ENCODE data around the gene MAP1LC3B. TPM values are rescaled to one million over a fixed set of nuclear protein-coding genes. Genes with fewer than 3 reads are reported as not detected.

Gene MAP1LC3B
- 10 to 100 TPM; 47.3 to 64.6 (median 52.6) TPM for polyA plus RNA-seq (ENCODE audit: insufficient read length in 10 of 10)
- long read RNA-seq, donor 1, transcript MAP1LC3B-201 (4 exons, 2,688 nt), result major isoform, 40 of 41 reads
- long read RNA-seq, donor 1, partial matches to known transcripts, result 0 of 41 reads
- long read RNA-seq, donor 1, other reads (novel, unspliced or antisense), result 0 of 41 reads
- long read RNA-seq, donor 2, transcript MAP1LC3B-201 (4 exons, 2,688 nt), result major isoform, 32 of 33 reads
- long read RNA-seq, donor 2, partial matches to known transcripts, result 0 of 33 reads
- long read RNA-seq, donor 2, other reads (novel, unspliced or antisense), result 0 of 33 reads
- long read RNA-seq, donor 3, result 0 reads
- long read RNA-seq, donor 4, transcript MAP1LC3B-201 (4 exons, 2,688 nt), result major isoform, 14 of 14 reads
- long read RNA-seq, donor 4, partial matches to known transcripts, result 0 of 14 reads
- long read RNA-seq, donor 4, other reads (novel, unspliced or antisense), result 0 of 14 reads
- long read RNA-seq, donor 5, transcript MAP1LC3B-201 (4 exons, 2,688 nt), result major isoform, 46 of 46 reads
- long read RNA-seq, donor 5, partial matches to known transcripts, result 0 of 46 reads
- long read RNA-seq, donor 5, other reads (novel, unspliced or antisense), result 0 of 46 reads
- long read RNA-seq, donor 6, transcript MAP1LC3B-201 (4 exons, 2,688 nt), result major isoform, 37 of 37 reads
- long read RNA-seq, donor 6, partial matches to known transcripts, result 0 of 37 reads
- long read RNA-seq, donor 6, other reads (novel, unspliced or antisense), result 0 of 37 reads
- long read RNA-seq, donor 7, transcript MAP1LC3B-201 (4 exons, 2,688 nt), result major isoform, 19 of 19 reads
- long read RNA-seq, donor 7, partial matches to known transcripts, result 0 of 19 reads
- long read RNA-seq, donor 7, other reads (novel, unspliced or antisense), result 0 of 19 reads
- long read RNA-seq, donor 8, transcript MAP1LC3B-201 (4 exons, 2,688 nt), result major isoform, 22 of 37 reads
- long read RNA-seq, donor 8, partial matches to known transcripts, result 15 of 37 reads
- long read RNA-seq, donor 8, other reads (novel, unspliced or antisense), result 0 of 37 reads
- long read RNA-seq, donor 9, transcript MAP1LC3B-201 (4 exons, 2,688 nt), result major isoform, 8 of 8 reads
- long read RNA-seq, donor 9, partial matches to known transcripts, result 0 of 8 reads
- long read RNA-seq, donor 9, other reads (novel, unspliced or antisense), result 0 of 8 reads

DNA sequence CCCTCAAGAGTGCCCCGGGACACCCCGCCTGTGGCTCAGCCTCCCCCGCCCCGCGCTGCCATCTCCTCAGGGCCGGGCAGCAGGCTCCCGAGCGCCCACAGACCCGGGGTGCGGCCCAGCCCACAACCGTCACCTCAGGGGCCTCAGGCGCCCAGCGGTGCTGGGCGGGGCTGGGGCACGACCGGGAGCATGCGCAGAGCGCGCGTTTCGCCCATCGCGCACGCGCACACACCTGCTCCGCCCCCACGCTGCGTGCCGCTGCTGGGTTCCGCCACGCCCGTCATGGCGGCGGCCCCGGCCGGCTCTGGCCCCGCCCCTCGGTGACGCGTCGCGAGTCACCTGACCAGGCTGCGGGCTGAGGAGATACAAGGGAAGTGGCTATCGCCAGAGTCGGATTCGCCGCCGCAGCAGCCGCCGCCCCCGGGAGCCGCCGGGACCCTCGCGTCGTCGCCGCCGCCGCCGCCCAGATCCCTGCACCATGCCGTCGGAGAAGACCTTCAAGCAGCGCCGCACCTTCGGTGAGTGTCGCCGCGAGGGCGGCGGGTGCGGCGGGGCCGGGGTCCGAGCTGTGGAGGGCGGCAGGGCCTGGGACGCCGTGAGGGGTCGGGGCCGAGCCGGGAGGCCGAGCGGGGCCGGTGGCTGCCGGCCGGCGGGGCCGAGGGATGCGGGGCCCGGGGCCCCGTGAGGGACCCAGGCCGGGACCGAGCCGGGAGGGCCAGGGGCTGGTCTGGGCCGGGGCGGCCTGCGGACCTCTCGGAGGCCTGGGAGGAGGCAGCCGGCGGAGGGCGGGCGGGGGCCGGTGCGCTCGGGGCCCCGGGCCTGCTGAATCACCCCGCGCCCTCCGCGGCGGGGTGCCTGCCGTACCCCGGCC is at the start of gene MAP1LC3B:
MAP1LC3B (plus strand) TSS at position 387 of the 871 bp plus-strand sequence; CDS start at position 479, 92 bp downstream.
- DNase-seq, result peak; percentile 97 to 99 (median 98)

GRCh38 chr16:87342504-87342903 is 49.6 kb upstream of the MAP1LC3B start:
- no peak for DNase-seq

DNA sequence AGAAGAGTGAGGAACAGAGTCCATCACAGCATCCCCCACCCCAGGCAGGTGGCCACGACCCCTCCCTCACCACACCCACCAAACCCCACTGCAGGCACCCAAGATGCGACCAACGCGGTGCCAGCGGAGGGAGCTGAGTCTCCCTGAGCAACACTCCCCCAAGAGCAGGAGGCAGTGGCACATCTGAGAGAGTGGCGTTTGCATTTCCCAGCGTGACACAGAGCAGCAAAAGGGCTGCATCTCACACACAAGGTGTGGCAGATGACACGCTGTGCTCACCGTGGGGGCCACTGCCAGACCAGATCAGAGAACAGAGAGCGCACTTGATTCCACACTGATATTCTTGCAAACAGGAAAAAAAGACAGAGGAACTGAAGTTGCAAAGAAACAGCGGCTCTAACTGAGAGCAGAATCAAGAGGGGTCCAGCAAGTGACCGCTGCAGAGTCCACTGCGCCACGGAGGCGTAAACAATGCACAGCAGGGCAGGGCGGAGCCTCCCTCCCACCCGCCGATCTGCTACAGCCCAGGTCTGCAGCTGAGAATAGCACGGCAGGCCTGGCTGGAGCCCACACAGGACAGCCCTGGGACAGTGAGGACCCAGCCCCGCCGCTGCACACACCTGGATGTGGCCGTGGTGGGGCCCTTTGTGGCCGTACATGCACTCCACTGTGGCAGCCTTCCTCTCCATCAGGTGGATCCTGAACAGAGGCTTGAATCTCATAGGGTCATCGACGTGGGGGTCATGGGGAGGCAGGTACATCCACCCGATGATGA is 49.0 kb upstream of the MAP1LC3B start:
- DNase-seq, result no peak

GRCh38 chr16:87343753-87344050 is 48.4 kb upstream of the MAP1LC3B start:
- DNase-seq, result no peak

GRCh38 chr16:87344165-87344930 is 47.8 kb upstream of the MAP1LC3B start:
- no peak for DNase-seq

GRCh38 chr16:87344931-87345631 is 47.1 kb upstream of the MAP1LC3B start:
- DNase-seq, result no peak

DNA sequence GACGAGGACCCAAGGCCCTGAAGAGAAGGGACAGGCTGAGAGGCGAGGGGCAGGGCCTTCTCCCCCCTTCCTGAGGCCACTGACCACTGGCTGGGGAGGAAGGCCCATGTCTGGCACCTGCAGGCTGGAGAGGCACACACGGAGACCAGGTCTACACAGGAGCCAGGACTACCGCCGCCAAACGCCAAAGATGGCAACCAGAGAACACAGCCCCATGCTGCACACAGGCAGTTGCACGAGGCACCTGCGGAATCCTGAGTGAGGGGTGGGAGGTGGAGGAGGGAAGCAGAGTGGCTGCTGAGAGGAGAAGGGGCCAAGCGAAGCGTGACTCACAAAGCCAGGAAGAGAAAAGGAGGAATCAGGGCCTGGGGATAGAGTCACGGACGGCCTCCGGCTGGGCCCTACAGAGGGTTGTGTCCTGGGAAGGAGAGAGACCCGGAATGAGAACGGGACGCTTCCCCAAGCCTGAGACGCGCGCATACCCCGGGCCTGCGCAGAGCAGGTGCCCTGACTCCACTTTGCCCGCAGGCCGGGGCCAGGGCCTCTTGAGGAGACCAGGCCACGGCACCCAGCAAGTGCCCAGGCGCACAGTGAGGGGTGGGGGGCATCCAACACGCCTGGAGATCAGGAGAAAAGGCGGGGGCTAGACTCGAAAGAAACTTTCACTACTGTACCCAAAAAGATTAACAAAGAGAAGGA is 46.3 kb upstream of the MAP1LC3B start:
- DNase-seq, result no peak

DNA sequence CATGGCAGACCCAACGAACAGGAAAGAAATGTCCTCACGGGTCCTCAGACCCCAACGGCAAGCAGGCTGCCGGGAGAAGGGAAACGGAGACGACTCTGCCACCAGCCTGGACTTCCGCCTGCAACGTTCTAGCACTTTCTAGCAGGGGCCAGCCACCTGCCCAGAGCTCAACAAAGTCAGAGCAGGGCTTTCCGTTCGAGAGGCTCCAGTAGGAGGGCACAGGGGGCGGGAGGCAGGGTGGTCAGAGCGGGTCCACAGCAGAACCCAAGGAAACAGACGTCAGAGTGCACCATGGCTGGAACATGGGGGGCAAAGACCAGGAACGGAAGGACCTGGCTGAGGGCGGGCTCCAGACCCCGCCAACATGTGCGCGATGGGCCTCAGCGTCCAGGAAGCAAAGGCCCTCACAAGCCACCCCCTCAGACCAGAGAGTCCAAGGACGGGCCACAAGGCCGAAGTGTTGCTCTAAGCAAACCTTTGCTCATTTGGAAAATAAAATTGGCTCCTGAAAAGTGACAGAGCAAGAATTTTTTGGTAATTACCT is 45.5 kb upstream of the MAP1LC3B start:
- DNase-seq, result no peak

- no peak for DNase-seq
Observed at GRCh38 chr16:87347932-87348615, 44.1 kb upstream of the MAP1LC3B start.

DNA sequence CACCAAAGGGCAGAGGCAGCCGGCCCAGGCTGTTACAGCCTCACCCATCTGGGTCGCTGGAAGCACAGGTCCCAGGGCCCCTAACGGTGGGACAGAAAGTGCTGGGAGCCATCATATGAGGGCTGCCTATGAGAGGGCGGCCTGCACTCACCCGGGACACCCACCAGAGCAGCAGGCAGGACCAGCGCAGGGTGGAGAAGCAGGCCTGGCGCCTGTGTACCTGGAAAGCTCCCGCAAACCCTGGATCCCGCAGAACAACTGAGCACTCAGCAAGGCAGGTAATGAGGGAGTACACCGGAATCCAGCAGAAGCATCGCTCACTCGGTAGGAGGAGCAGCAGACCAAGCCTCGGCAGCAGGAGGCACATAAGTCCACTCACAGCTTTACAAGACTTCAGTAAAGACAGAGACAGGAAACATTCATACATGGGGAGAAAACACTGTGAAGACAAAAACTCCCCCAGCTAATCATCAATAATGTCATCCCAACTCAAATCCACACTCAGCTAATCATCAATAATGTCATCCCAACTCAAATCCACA is 43.4 kb upstream of the MAP1LC3B start:
- DNase-seq, result no peak

DNA sequence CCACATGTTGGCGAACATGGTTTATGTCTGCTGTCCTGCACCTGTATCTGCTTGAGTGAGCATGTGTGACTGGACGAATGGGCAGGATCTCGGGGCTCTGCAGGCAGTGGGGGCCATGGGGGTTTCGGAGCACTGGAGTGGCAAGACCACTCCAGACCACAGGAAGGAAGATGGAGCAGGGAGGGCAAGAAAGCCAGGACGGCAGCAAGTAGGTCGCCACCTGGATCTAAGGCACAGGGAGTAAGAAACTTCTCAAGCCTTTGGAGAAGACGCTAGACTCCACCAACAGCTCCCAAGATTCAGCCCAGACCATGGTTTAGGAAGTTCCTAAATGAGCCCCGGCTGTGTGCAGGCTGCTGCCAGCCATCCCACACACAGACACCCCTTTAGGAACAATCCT is 42.1 kb upstream of the MAP1LC3B start:
- DNase-seq, result no peak

DNA sequence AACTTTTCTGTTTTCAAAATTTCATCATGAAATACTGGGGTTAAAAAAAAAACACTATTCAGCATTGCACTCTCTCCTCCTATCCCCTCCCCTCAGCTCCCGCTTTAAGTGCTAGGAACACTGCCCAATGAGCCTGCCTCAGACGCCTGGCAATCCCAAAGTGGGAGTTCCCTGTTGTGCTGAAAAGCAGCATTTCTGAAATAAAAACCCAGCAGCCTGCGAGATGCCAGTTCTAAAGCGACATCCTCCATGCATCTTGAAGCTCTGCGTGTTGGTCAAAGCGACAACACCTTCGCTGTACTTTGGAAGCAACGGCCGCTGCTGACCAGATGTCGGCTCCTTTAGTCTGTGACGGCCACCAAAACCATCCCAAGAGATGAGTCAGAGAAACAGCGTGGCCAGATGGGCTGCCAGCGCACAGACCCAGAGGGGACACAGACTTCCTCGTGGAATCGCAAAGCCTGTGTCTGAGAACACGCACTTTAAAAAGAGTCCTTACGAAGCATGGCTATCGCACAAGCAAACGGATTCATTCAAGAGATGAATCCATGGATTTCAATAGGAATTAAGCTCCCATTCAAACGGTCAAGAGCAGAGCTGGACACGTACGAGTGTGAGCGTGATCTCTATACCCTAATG is 41.3 kb upstream of the MAP1LC3B start:
- DNase-seq, result peak in 2 of 3 donors; percentile 34 to 48

GRCh38 chr16:87351320-87351698 is 40.8 kb upstream of the MAP1LC3B start:
- no peak for DNase-seq

- DNase-seq, result no peak
Observed at GRCh38 chr16:87352818-87353217, 39.3 kb upstream of the MAP1LC3B start.

- DNase-seq, result no peak
Observed at GRCh38 chr16:87353613-87354012, 38.5 kb upstream of the MAP1LC3B start.

DNA sequence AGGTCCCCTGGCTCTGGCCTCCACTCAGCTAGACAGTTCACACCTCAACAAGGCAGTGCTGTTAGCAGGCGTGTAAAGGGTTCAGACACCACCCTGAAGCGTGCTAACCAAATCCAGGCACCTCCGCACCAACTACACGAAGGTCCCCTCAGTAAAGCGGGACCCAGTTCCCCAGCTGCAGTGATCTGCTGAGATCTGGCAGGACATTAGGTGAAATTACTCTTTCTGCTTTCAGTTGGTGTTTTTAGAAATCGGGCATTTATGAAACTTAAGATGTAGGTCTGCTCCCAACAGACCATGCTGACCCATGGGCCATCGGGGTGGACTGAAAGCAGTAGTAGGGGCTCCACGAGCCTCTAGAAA is 35.7 kb upstream of the MAP1LC3B start:
- DNase-seq, result no peak

DNA sequence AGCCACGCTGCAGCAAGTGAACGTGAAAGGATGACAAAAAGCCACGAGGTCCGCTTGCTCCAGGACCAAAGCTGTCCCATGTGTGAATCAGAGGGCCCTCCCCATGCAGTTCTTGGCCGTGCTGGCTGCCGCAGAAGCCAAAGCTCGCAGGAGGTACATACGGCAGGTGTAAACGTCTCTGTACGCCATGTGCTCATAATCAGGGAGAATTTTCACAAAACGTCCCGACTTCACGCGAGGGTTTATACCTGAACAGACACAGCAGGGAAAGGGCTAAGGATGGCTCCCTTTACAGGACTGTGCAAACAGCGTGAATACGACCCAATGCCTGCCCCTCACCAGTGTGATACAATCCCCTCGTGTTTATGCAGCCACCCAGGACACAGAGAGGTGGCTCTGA is 33.9 kb upstream of the MAP1LC3B start:
- no peak for DNase-seq
